Brain microvascular endothelial cell (primary cell): ENCODE data around the gene SIN3B.

ENCODE experiments used
- DNase-seq: peaks from one replicate; pipeline ENCODE4 v3.0.0-alpha.2; 2020
- H3K27ac ChIP-seq: fragments of 250-450 bp; sonication (Bioruptor Pico); 2 replicates; pipeline ENCODE4 v1.5.1; 2020; ENCODE audit warnings: mild to moderate bottlenecking, moderate library complexity
- H3K27me3 ChIP-seq: fragments of 250-450 bp; sonication (Bioruptor Pico); replicated peaks from 2 replicates; pipeline ENCODE4 v1.5.1; 2020; ENCODE audit warnings: mild to moderate bottlenecking
- H3K36me3 ChIP-seq: fragments of 250-450 bp; sonication (Bioruptor Pico); replicated peaks from 2 replicates; pipeline ENCODE4 v1.5.1; 2020; ENCODE audit warnings: mild to moderate bottlenecking
- H3K4me3 ChIP-seq: 2 replicates; pipeline ENCODE4 v1.5.1; 2011; ENCODE audit warnings: low read depth, mild to moderate bottlenecking, control low read depth, low read length, moderate library complexity
- CTCF ChIP-seq: IDR thresholded peaks from 2 replicates; pipeline ENCODE4 v1.5.1; 2011; ENCODE audit warnings: low read depth, mild to moderate bottlenecking, moderate library complexity, low read length, control low read depth, inconsistent platforms; ENCODE audit errors: missing control alignments
- in situ Hi-C: cut with HindIII; loops from 2 replicates; pipeline ENCODE4 v1.10.0; 2017; ENCODE audit warnings: low sequenced_read_pairs, low pct_ligation_motif_present

The SIN3B gene

GRCh38 chr19:16831531-16831930 lies 2.3 kb downstream of the SIN3B start:
- in situ Hi-C loops, result no loop called here
- H3K27me3 ChIP-seq, result no peaks in the 10 kb centered on the region
- TF ChIP-seq CTCF, result no peak
- no peak overlapping the region for H3K27ac ChIP-seq
- H3K36me3 ChIP-seq, result peaks cover 39% of the 10 kb centered on the region
- DNase-seq, result no peak
- H3K4me3 ChIP-seq, result no peak overlapping the region

DNA sequence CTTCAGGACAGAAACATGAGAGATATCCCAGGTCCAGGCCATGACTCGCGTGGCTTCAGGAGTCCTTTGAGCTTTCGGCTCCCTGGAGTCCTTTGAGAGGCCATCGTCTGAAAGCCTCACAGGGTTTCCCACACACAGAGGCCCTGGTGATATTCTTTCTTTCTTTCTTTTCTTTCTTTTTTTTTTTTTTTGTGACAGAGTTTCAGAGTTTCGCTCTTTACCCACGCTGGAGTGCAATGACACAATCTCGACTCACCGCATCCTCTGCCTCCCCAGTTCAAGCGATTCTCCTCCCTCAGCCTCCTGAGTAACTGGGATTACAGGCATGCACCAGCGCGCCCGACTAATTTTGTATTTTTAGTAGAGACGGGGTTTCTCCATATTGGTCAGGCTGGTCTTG lies 5.5 kb downstream of the SIN3B start:
- in situ Hi-C loops, result no loop called here
- Histone ChIP-seq H3K4me3 (no peak overlapping the region), H3K27ac (no peak overlapping the region), H3K27me3 (no peaks in the 10 kb centered on the region), H3K36me3 (peaks cover 52% of the 10 kb centered on the region)
- DNase-seq, result no peak
- no peak for TF ChIP-seq CTCF

DNA sequence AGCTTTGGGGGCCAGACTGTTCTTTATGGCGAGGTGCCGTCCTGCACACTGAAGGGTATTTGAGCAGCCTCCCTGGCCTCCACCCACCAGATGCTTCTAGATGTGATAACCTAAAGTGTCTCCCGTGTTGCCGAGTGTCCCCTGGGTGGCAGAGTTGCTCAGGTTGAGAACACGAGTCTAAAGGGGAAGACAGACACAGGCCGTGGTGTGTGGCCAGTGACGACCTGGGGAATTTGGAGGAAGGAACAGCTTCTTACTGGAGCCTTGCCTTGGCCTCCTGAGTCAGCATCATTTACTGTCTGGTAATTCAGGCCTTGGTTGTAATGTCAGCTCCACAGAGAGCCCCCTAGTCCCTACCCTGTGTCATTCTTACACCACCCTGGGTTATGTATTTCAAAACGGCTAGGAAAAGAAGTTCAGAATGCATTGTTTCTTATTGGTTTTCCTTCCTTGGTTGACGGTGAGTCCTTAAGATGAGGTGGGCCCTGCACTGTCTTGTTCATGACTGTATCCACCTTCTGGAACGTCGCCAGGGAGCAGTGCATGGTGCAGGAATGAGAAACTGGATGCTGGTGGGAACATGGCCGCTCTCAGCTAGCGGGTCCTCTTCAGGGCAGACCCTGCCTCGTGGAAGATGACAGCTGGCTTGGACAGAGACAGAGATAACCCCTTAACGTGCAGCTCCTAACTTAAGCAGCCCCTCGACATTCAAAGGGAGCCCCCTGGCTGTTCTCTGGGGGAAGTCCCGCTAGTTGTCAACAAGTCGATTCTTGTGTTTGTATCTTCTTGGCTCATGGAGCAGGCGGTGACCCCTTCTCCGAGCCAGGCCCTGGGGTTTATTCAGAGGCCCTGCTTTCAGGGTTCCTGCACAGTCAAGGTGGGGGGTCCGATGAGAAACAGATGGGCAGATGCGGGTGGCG lies 7.2 kb downstream of the SIN3B start:
- peaks cover 66% of the 10 kb centered on the region for H3K36me3 ChIP-seq
- peak; percentile 20 for DNase-seq
- peak; percentile 44 for TF ChIP-seq CTCF
- in situ Hi-C loops, result no loop called here
- no peak overlapping the region for H3K4me3 ChIP-seq
- H3K27me3 ChIP-seq, result no peaks in the 10 kb centered on the region
- H3K27ac ChIP-seq, result no peak overlapping the region

- H3K4me3 ChIP-seq, result no peak overlapping the region
- no peak for DNase-seq
- H3K36me3 ChIP-seq, result peaks cover 65% of the 10 kb centered on the region
- no peak for TF ChIP-seq CTCF
- H3K27me3 ChIP-seq, result no peaks in the 10 kb centered on the region
- in situ Hi-C loops, result no loop called here
- no peak overlapping the region for H3K27ac ChIP-seq
Observed at GRCh38 chr19:16837035-16837362, 7.8 kb downstream of the SIN3B start.

DNA sequence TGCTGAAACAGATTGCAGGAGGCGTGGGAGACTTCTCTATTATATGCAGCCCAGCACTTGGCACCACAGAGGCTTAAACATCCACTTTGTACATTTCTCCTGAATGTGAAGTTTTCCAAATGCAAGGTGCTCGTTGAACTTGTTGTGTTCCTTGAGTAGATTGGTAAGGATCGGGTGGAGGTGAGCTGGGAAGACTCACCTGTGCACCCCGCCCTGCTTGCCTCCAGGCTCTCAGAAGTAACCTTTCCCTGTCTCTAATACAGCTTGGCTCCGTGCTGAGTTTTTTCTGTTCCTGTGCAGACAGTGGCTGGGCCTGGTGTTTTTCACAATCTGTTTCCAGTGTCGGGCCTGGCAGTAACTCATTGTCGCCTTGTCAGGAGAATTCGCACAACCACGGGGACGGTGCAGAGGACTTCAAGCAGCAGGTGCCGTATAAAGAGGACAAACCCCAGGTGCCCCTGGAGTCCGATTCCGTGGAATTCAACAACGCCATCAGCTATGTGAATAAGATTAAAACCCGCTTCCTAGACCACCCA lies 12.3 kb downstream of the SIN3B start:
- in situ Hi-C loops, result no loop called here
- Histone ChIP-seq H3K27me3 (no peaks in the 10 kb centered on the region), H3K36me3 (peaks cover 69% of the 10 kb centered on the region), H3K27ac (no peak overlapping the region), H3K4me3 (no peak overlapping the region)
- DNase-seq, result no peak
- no peak for TF ChIP-seq CTCF
